H1 (cell line): ENCODE measurements around the gene PASD1.
"Not testable (repeated sequence)": the region's sequence is repeated elsewhere in the genome, so short reads cannot be mapped to it uniquely, and the experiment has no call there.

Experiments used
- NRF1 ChIP-seq: IDR thresholded peaks from 2 replicates; pipeline ENCODE4 v1.6.1; 2011; ENCODE audit warnings: mild to moderate bottlenecking, low read depth, low read length, improper control_type of control experiment
- POLR2AphosphoS5 ChIP-seq: IDR thresholded peaks from 2 replicates; pipeline ENCODE4 v1.6.1; 2011; ENCODE audit warnings: low read depth, low read length
- RAD21 ChIP-seq, 2 experiments: IDR thresholded peaks in 1 of 2; conservative IDR thresholded peaks in 1 of 2; 2 replicates each; pipeline ENCODE4 v1.6.1; 2011; ENCODE audit warnings: low read depth in 2 of 2, low read length in 2 of 2, improper control_type of control experiment in 1 of 2, inconsistent platforms in 1 of 2, mild to moderate bottlenecking in 1 of 2, moderate library complexity in 1 of 2
- SIN3A ChIP-seq, 2 experiments: IDR thresholded peaks in 1 of 2; conservative IDR thresholded peaks in 1 of 2; 2 replicates each; pipeline ENCODE4 v1.6.1; 2011 to 2012; ENCODE audit warnings: low read length in 2 of 2, improper control_type of control experiment in 1 of 2, low read depth in 1 of 2, mild to moderate bottlenecking in 1 of 2
- SRF ChIP-seq: IDR thresholded peaks from 2 replicates; pipeline ENCODE4 v1.6.1; 2011; ENCODE audit warnings: mild to moderate bottlenecking, low read depth, low read length, moderate library complexity
- TAF1 ChIP-seq: IDR thresholded peaks from 2 replicates; pipeline ENCODE4 v1.6.1; 2011; ENCODE audit warnings: mild to moderate bottlenecking, low read depth, low read length
- TF ChIP-seq, protein P1 (sequence below), 3 experiments: IDR thresholded peaks; 1 replicate in 2 of 3; 2 replicates in 1 of 3; pipeline versions ENCODE4 v1.5.1 to v1.6.1; 2011; ENCODE audit warnings: low read length in 3 of 3, mild to moderate bottlenecking in 3 of 3, inconsistent platforms in 2 of 3, low read depth in 1 of 3, moderate library complexity in 1 of 3; ENCODE audit not compliant: insufficient read depth in 1 of 3; ENCODE audit errors: control extremely low read depth in 1 of 3
- TF ChIP-seq, protein P2 (sequence below): IDR thresholded peaks from 2 replicates; pipeline ENCODE4 v1.6.1; 2012; ENCODE audit warnings: low read length, inconsistent platforms

DNA sequence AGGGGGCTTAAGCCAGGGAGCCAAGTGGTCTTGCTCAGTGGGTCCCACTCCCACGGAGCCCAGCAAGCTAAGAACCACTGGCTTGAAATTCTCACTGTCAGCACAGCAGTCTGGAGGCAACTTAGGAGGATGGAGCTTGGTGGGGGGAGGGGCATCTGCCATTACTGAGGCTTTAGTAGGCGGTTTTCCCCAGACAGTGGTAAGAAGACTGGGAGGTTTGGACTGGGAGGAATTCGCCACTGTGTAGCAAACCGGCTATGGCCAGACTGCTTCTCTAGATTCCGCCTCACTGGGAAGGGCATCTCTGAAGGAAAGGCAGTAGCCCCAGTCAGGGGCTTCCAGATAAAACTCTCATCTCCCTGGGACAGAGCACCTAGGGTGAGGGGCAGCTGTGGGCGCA lies 17.2 kb upstream of the PASD1 start:
- TF ChIP-seq POLR2AphosphoS5; SIN3A (conservative IDR thresholded peaks at IDR 0.05 in 1 of 2, IDR thresholded peaks at IDR 0.05 in 1 of 2; ENCODE audit: low read depth in 1 of 2, low read length in 2 of 2); RAD21 (IDR thresholded peaks at IDR 0.05 in 1 of 2, conservative IDR thresholded peaks at IDR 0.05 in 1 of 2; ENCODE audit: low read depth in 2 of 2, low read length in 2 of 2); TAF1; SRF; NRF1: not testable (repeated sequence)
- TF ChIP-seq, protein P1, sequence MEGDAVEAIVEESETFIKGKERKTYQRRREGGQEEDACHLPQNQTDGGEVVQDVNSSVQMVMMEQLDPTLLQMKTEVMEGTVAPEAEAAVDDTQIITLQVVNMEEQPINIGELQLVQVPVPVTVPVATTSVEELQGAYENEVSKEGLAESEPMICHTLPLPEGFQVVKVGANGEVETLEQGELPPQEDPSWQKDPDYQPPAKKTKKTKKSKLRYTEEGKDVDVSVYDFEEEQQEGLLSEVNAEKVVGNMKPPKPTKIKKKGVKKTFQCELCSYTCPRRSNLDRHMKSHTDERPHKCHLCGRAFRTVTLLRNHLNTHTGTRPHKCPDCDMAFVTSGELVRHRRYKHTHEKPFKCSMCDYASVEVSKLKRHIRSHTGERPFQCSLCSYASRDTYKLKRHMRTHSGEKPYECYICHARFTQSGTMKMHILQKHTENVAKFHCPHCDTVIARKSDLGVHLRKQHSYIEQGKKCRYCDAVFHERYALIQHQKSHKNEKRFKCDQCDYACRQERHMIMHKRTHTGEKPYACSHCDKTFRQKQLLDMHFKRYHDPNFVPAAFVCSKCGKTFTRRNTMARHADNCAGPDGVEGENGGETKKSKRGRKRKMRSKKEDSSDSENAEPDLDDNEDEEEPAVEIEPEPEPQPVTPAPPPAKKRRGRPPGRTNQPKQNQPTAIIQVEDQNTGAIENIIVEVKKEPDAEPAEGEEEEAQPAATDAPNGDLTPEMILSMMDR (IDR thresholded peaks at IDR 0.05; ENCODE audit: control extremely low read depth in 1 of 3, insufficient read depth in 1 of 3, low read depth in 1 of 3, low read length in 3 of 3), result not testable (repeated sequence)
- TF ChIP-seq, protein P2, sequence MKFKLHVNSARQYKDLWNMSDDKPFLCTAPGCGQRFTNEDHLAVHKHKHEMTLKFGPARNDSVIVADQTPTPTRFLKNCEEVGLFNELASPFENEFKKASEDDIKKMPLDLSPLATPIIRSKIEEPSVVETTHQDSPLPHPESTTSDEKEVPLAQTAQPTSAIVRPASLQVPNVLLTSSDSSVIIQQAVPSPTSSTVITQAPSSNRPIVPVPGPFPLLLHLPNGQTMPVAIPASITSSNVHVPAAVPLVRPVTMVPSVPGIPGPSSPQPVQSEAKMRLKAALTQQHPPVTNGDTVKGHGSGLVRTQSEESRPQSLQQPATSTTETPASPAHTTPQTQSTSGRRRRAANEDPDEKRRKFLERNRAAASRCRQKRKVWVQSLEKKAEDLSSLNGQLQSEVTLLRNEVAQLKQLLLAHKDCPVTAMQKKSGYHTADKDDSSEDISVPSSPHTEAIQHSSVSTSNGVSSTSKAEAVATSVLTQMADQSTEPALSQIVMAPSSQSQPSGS, result not testable (repeated sequence)
